ENCODE measurements around the gene PBRM1.

PBRM1 gene

GRCh38 chr3:52537165-52537620 is 148.5 kb downstream of the PBRM1 start:
- TF ChIP-seq SIN3A (IDR thresholded peaks at IDR 0.05; ENCODE audit: borderline replicate concordance, insufficient read depth, low read length), result no peak
- no peak for TF ChIP-seq POLR2AphosphoS5 (IDR thresholded peaks at IDR 0.05; ENCODE audit: low read depth, low read length)
- TF ChIP-seq REST (IDR thresholded peaks at IDR 0.05; ENCODE audit: insufficient read depth in 1 of 2, low read depth in 2 of 2, low read length in 2 of 2), result no peak
- no peak for TF ChIP-seq TAF1 (IDR thresholded peaks at IDR 0.05; ENCODE audit: borderline replicate concordance, insufficient read depth, low read length)
- TF ChIP-seq FOXP2 (optimal IDR thresholded peaks at IDR 0.05; ENCODE audit: borderline replicate concordance, extremely low read depth, extremely low read length, insufficient read depth), result no peak

GRCh38 chr3:52536369-52537164 is 149.1 kb downstream of the PBRM1 start, which contains the start of gene UQCC5:
Gene UQCC5, plus strand, starts transcription at chr3:52536605. Its CDS starts 151 bp downstream, at chr3:52536756.
- TF ChIP-seq SIN3A (IDR thresholded peaks at IDR 0.05; ENCODE audit: borderline replicate concordance, insufficient read depth, low read length), result no peak
- no peak for TF ChIP-seq FOXP2 (optimal IDR thresholded peaks at IDR 0.05; ENCODE audit: borderline replicate concordance, extremely low read depth, extremely low read length, insufficient read depth)
- 0 out of 4 replicates have a peak, but pooled peaks of 1 of the 2 experiments have one; percentile 19 for TF ChIP-seq REST (IDR thresholded peaks at IDR 0.05; ENCODE audit: insufficient read depth in 1 of 2, low read depth in 2 of 2, low read length in 2 of 2)
- peak; percentile 93 for TF ChIP-seq TAF1 (IDR thresholded peaks at IDR 0.05; ENCODE audit: borderline replicate concordance, insufficient read depth, low read length)
- TF ChIP-seq POLR2AphosphoS5 (IDR thresholded peaks at IDR 0.05; ENCODE audit: low read depth, low read length), result peak; percentile 96

GRCh38 chr3:52536112-52536368 is 149.7 kb downstream of the PBRM1 start:
- no peak for TF ChIP-seq REST (IDR thresholded peaks at IDR 0.05; ENCODE audit: insufficient read depth in 1 of 2, low read depth in 2 of 2, low read length in 2 of 2)
- TF ChIP-seq TAF1 (IDR thresholded peaks at IDR 0.05; ENCODE audit: borderline replicate concordance, insufficient read depth, low read length), result no peak
- no peak for TF ChIP-seq FOXP2 (optimal IDR thresholded peaks at IDR 0.05; ENCODE audit: borderline replicate concordance, extremely low read depth, extremely low read length, insufficient read depth)
- TF ChIP-seq SIN3A (IDR thresholded peaks at IDR 0.05; ENCODE audit: borderline replicate concordance, insufficient read depth, low read length), result no peak
- no peak for TF ChIP-seq POLR2AphosphoS5 (IDR thresholded peaks at IDR 0.05; ENCODE audit: low read depth, low read length)

- TF ChIP-seq SIN3A (IDR thresholded peaks at IDR 0.05; ENCODE audit: borderline replicate concordance, insufficient read depth, low read length), result no peak
- TF ChIP-seq REST (IDR thresholded peaks at IDR 0.05; ENCODE audit: insufficient read depth in 1 of 2, low read depth in 2 of 2, low read length in 2 of 2), result no peak
- no peak for TF ChIP-seq TAF1 (IDR thresholded peaks at IDR 0.05; ENCODE audit: borderline replicate concordance, insufficient read depth, low read length)
- no peak for TF ChIP-seq FOXP2 (optimal IDR thresholded peaks at IDR 0.05; ENCODE audit: borderline replicate concordance, extremely low read depth, extremely low read length, insufficient read depth)
- no peak for TF ChIP-seq POLR2AphosphoS5 (IDR thresholded peaks at IDR 0.05; ENCODE audit: low read depth, low read length)
Observed at GRCh38 chr3:52535411-52536111, 150.2 kb downstream of the PBRM1 start.
